ENCODE data around the gene ELL.

Gene ELL

GRCh38 chr19:18442941-18443340, 78.9 kb downstream of the ELL start:
- no peak for DNase-seq

- no peak for DNase-seq
These were observed 79.8 kb downstream of the ELL start for GRCh38 chr19:18441804-18442788.

GRCh38 chr19:18440936-18441803, 80.7 kb downstream of the ELL start:
- DNase-seq = no peak

GRCh38 chr19:18440415-18440877, 81.4 kb downstream of the ELL start:
- peak; percentile 50 for DNase-seq

GRCh38 chr19:18439910-18440237, 82.0 kb downstream of the ELL start:
- DNase-seq = no peak

GRCh38 chr19:18439025-18439909, 82.6 kb downstream of the ELL start:
- DNase-seq = no peak

- DNase-seq = no peak
These were observed 83.4 kb downstream of the ELL start for GRCh38 chr19:18438331-18439024.

- DNase-seq = no peak
These were observed 84.2 kb downstream of the ELL start, which contains the start of gene ISYNA1 for GRCh38 chr19:18437491-18438330. TSS of gene ISYNA1 (minus strand) at chr19:18438133. CDS start at chr19:18437979, 154 bp downstream.

- peak; percentile 75 for DNase-seq
These were observed 85.0 kb downstream of the ELL start for GRCh38 chr19:18436671-18437490.

- DNase-seq = no peak
These were observed 85.8 kb downstream of the ELL start for GRCh38 chr19:18435842-18436670.

GRCh38 chr19:18435178-18435841, 86.6 kb downstream of the ELL start:
- no peak for DNase-seq

GRCh38 chr19:18434411-18435175, 87.3 kb downstream of the ELL start:
- no peak for DNase-seq

GRCh38 chr19:18433735-18434398, 88.0 kb downstream of the ELL start:
- no peak for DNase-seq

- DNase-seq = no peak
These were observed 88.7 kb downstream of the ELL start for GRCh38 chr19:18433015-18433691.

GRCh38 chr19:18432275-18433014, 89.4 kb downstream of the ELL start:
- DNase-seq = no peak

Data from activated CD4-positive, alpha-beta T cell treated with anti-CD3 and anti-CD28 coated beads, Interleukin-2, amount 50 U/mL, for 16 hours (primary cell).